ENCODE results near the gene LY6G5B. TPM values are rescaled to one million over a fixed set of nuclear protein-coding genes. Genes with fewer than 3 reads are reported as not detected.

LY6G5B gene
- total RNA-seq, 2 donors from 2014 or later = 9.6 to 24.3 TPM

- H3K27me3 ChIP-seq (replicated peaks; ENCODE audit: insufficient read depth) = no peaks in the 10 kb centered on the region
- no peaks in the 10 kb centered on the region for H3K4me1 ChIP-seq (ENCODE audit: control insufficient read depth in 1 of 2, low read depth in 2 of 2)
- H3K36me3 ChIP-seq = peaks cover 59% of the 10 kb centered on the region
- ATAC-seq (ENCODE audit: insufficient number of reproducible peaks, low FRiP score, low read depth) (no peak), DNase-seq (ENCODE audit: low spot score) (no peak)
- TF ChIP-seq, protein P1, sequence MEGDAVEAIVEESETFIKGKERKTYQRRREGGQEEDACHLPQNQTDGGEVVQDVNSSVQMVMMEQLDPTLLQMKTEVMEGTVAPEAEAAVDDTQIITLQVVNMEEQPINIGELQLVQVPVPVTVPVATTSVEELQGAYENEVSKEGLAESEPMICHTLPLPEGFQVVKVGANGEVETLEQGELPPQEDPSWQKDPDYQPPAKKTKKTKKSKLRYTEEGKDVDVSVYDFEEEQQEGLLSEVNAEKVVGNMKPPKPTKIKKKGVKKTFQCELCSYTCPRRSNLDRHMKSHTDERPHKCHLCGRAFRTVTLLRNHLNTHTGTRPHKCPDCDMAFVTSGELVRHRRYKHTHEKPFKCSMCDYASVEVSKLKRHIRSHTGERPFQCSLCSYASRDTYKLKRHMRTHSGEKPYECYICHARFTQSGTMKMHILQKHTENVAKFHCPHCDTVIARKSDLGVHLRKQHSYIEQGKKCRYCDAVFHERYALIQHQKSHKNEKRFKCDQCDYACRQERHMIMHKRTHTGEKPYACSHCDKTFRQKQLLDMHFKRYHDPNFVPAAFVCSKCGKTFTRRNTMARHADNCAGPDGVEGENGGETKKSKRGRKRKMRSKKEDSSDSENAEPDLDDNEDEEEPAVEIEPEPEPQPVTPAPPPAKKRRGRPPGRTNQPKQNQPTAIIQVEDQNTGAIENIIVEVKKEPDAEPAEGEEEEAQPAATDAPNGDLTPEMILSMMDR (IDR thresholded peaks at IDR 0.05) = no peak
- H3K9me3 ChIP-seq = no peaks in the 10 kb centered on the region
- H3K4me3 ChIP-seq = no peak overlapping the region
- H3K27ac ChIP-seq = no peak overlapping the region
Measured at GRCh38 chr6:31693535-31693934, 23.8 kb downstream of the LY6G5B start.

GRCh38 chr6:31697555-31697954 lies 27.8 kb downstream of the LY6G5B start:
- DNase-seq (ENCODE audit: low spot score) = no peak
- TF ChIP-seq, protein P1 (IDR thresholded peaks at IDR 0.05) = no peak
- Histone ChIP-seq H3K27ac (no peak overlapping the region), H3K9me3 (no peaks in the 10 kb centered on the region), H3K4me1 (ENCODE audit: control insufficient read depth in 1 of 2, low read depth in 2 of 2) (peaks cover 10 to 17% of the 10 kb centered on the region in 2 donors), H3K4me3 (no peak overlapping the region), H3K36me3 (peaks cover 34% of the 10 kb centered on the region), H3K27me3 (replicated peaks; ENCODE audit: insufficient read depth) (no peaks in the 10 kb centered on the region)
- no peak for ATAC-seq (ENCODE audit: insufficient number of reproducible peaks, low FRiP score, low read depth)

- no peak for ATAC-seq (ENCODE audit: insufficient number of reproducible peaks, low FRiP score, low read depth)
- no peak overlapping the region for H3K27ac ChIP-seq
- no peaks in the 10 kb centered on the region for H3K27me3 ChIP-seq (replicated peaks; ENCODE audit: insufficient read depth)
- H3K4me3 ChIP-seq = no peak overlapping the region
- TF ChIP-seq, protein P1 (IDR thresholded peaks at IDR 0.05) = no peak
- H3K36me3 ChIP-seq = peaks cover 12% of the 10 kb centered on the region
- no peaks in the 10 kb centered on the region for H3K9me3 ChIP-seq
- no peak for DNase-seq (ENCODE audit: low spot score)
- H3K4me1 ChIP-seq (ENCODE audit: control insufficient read depth in 1 of 2, low read depth in 2 of 2) = peaks cover 13 to 23% of the 10 kb centered on the region in 2 donors
Measured at GRCh38 chr6:31700740-31701401, 31.1 kb downstream of the LY6G5B start.

GRCh38 chr6:31701666-31702404 lies 32.1 kb downstream of the LY6G5B start:
- DNase-seq (ENCODE audit: low spot score) = no peak
- ATAC-seq (ENCODE audit: insufficient number of reproducible peaks, low FRiP score, low read depth) = no peak
- peak overlapping the region; percentile 95 to 97 for H3K27ac ChIP-seq
- H3K9me3 ChIP-seq = no peaks in the 10 kb centered on the region
- H3K36me3 ChIP-seq = peaks cover 9% of the 10 kb centered on the region
- H3K27me3 ChIP-seq (replicated peaks; ENCODE audit: insufficient read depth) = no peaks in the 10 kb centered on the region
- H3K4me3 ChIP-seq = peak overlapping the region; percentile 92
- H3K4me1 ChIP-seq (ENCODE audit: control insufficient read depth in 1 of 2, low read depth in 2 of 2) = peaks cover 13 to 23% of the 10 kb centered on the region in 2 donors
- TF ChIP-seq, protein P1 (IDR thresholded peaks at IDR 0.05) = no peak

- DNase-seq (ENCODE audit: low spot score) (no peak), ATAC-seq (ENCODE audit: insufficient number of reproducible peaks, low FRiP score, low read depth) (no peak)
- no peaks in the 10 kb centered on the region for H3K27me3 ChIP-seq (replicated peaks; ENCODE audit: insufficient read depth)
- peaks cover 13 to 23% of the 10 kb centered on the region in 2 donors for H3K4me1 ChIP-seq (ENCODE audit: control insufficient read depth in 1 of 2, low read depth in 2 of 2)
- H3K4me3 ChIP-seq = peak overlapping the region; percentile 92
- H3K36me3 ChIP-seq = peaks cover 9% of the 10 kb centered on the region
- TF ChIP-seq, protein P1 (IDR thresholded peaks at IDR 0.05) = no peak
- no peaks in the 10 kb centered on the region for H3K9me3 ChIP-seq
- peak overlapping the region; percentile 95 to 97 for H3K27ac ChIP-seq
Measured at GRCh38 chr6:31702405-31702818, 32.6 kb downstream of the LY6G5B start.
